GM12865 (cell line): ENCODE measurements around the gene ROCK2.

ENCODE experiments used
- DNase-seq: peaks from one replicate; pipeline ENCODE4 v3.0.0; 2010; ENCODE audit warnings: low read depth
- H3K4me3 ChIP-seq: 2 replicates; pipeline ENCODE4 v1.5.1; 2011; ENCODE audit warnings: mild to moderate bottlenecking, low read depth, low read length, control low read depth
- TF ChIP-seq, protein P1 (sequence below): IDR thresholded peaks from 2 replicates; pipeline ENCODE4 v1.5.1; 2011; ENCODE audit warnings: low read length, control low read depth, low read depth, inconsistent platforms; ENCODE audit not compliant: insufficient read depth; ENCODE audit errors: missing control alignments

ROCK2 gene

DNA sequence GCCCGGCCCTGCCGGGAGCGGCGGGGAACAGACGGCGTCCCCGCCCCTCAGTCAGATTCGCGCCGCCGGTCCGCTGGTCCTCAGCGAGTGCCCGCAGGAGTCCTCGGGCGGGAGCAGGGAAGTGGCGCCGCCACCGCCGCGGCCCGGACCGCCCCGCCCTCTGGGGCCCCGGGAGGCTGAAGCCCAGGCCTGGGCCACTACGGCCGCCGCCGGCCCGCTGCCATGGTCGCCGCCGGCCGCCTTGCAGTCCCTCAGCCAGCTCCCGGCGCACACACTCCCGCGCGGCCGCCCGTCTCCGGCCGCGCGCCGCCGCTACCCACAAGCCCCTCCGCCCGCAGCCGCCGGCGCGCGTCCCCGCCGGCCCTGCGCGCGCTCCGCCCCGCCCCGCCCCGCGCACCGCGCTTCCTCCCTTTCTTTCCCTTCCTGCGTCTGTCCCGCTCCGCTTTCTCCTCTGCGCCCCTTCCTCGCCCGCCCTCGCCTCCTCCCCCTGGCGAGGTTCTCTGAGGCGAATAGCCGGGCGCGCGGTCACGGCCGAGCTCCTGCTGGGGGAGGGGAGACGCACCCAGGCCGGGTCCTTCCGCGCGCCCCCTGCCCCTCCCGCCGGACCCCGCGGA lies at the start of gene ROCK2:
TSS of gene ROCK2 (minus strand) at position 295 of the 614 bp plus-strand sequence. CDS start 500 bp downstream, outside the sequence.
- DNase-seq, result peak; percentile 85
- TF ChIP-seq, protein P1, sequence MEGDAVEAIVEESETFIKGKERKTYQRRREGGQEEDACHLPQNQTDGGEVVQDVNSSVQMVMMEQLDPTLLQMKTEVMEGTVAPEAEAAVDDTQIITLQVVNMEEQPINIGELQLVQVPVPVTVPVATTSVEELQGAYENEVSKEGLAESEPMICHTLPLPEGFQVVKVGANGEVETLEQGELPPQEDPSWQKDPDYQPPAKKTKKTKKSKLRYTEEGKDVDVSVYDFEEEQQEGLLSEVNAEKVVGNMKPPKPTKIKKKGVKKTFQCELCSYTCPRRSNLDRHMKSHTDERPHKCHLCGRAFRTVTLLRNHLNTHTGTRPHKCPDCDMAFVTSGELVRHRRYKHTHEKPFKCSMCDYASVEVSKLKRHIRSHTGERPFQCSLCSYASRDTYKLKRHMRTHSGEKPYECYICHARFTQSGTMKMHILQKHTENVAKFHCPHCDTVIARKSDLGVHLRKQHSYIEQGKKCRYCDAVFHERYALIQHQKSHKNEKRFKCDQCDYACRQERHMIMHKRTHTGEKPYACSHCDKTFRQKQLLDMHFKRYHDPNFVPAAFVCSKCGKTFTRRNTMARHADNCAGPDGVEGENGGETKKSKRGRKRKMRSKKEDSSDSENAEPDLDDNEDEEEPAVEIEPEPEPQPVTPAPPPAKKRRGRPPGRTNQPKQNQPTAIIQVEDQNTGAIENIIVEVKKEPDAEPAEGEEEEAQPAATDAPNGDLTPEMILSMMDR, result no peak
- H3K4me3 ChIP-seq, result peak within 1 kb of the TSS; percentile 93

DNA sequence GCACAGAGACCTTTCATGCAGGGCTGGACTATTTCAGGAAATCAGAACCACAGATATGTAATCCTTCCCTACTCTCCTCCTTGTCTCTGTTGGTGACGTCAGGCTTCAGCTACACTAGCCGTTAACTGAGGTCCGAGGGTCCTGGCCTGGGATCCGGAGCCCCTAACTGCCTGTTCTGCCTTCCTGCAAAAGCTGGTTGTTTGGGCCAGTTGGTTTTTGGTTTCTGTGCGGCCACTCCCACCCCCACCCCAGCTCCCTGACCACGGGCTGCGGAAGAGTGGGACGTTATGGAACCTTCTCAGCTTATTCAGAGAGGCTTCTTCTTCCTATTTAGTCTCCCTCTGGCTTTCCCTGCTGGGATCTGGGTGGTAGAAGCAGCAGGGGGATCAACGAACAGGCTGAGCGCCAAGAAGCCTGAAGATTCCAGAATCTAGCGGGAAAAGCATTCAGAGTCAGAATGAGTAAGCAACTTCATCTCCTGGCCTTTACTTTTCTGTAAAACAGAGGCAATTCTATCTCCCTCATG lies 49.3 kb upstream of the ROCK2 start:
- TF ChIP-seq, protein P1, result no peak
- no peak for DNase-seq
- no peak overlapping the region for H3K4me3 ChIP-seq

DNA sequence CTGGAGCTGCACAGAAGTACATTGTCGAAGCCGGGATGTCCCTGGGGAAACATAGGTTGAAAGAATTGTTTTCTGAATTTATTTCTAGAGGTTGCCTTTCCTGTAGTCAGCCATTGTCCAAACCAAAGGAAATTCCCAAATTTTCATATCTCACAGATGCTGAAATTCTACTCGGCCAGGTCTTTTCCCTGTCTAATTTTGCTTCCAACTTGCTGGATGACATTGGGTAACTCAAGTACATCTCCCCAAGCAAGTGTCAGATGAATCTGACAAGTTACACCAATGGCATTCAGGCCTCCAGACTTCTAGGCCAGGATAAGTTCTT lies 47.5 kb upstream of the ROCK2 start:
- DNase-seq, result no peak
- TF ChIP-seq, protein P1, result no peak
- H3K4me3 ChIP-seq, result no peak overlapping the region

DNA sequence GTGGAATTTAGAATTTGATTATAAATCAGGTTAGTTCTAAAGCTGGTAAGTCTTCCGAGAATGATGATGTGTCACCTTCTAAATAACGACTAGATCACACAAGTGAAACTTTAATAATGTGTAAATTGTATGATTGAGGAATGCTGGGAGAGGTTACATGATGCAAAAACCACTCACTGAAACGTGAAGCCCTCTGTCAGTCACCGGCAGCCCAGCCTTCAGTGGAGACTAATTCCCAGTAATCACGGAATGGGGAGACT lies 45.9 kb upstream of the ROCK2 start:
- TF ChIP-seq, protein P1, result no peak
- DNase-seq, result no peak
- H3K4me3 ChIP-seq, result no peak overlapping the region

DNA sequence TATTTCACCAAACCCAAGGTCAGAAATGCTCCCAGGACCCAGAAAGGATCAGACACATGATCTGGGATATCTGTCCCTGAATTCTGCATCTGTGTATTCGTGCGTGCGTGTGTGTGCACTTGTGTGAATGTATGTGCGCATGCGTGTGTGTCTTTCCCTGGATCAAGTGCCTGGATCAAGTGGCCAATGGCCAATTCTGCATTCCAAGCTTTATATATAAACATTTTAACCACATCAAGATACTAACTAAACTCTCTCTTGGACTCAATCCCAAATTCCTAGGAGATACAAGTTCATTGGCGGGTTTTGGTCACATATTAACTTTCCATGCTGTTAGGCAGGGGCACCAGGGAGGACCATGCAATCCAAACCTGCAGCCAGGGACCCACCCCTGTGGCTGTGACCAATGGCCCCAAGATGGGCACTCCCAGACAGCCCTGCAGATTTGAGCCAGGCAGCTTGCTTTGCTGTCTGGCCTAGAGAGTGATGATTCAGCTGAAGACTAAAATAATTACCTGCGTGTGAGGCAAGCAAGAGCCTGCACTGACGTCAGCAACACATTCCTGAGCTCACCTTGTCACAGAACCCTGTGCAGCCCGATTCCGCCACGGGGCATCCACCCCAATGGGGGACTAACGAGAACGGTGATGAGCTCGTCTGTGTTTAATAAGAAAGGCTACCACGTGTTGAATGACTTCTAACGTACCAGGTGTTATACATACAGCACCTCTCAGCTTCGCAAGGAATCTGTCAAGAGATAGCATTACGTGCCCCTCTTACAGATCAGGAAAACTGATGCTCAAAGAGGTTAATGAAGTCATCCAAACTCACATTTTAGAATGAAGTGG lies 45.3 kb upstream of the ROCK2 start:
- H3K4me3 ChIP-seq, result no peak overlapping the region
- no peak for DNase-seq
- TF ChIP-seq, protein P1, result no peak

DNA sequence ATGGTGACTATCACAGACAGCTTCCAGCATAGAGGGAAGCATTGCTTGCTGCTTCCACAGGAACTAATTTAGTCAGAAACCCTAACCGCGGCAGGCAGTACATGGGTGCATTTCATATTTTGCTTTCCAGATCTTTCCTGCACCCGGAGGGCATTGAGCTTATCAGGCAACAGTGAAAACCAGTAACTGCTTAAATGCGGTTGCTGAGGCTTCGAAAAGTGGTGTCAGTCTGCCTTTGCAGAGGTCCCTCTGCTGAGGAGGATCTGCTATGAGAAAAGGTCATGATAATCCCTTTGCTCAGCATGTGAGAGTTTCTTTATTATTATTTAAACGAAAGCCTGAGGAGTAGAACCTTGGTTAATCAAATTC lies 44.6 kb upstream of the ROCK2 start:
- TF ChIP-seq, protein P1, result no peak
- DNase-seq, result no peak
- H3K4me3 ChIP-seq, result no peak overlapping the region
